Duodenal mucosa (tissue), 2 donors: ENCODE results near the gene FTCD.
"Not testable (repeated sequence)": the region's sequence is repeated elsewhere in the genome, so short reads cannot be mapped to it uniquely, and the experiment has no call there.

Source experiments
- H3K27ac ChIP-seq: one replicate; pipeline ENCODE4 v1.7.0; 2013; ENCODE audit warnings: low read depth, low read length
- H3K27me3 ChIP-seq, 2 donors: one replicate each; pipeline ENCODE4 v1.7.0; 2013; ENCODE audit warnings: low read length in 2 of 2, control low read depth in 1 of 2; ENCODE audit not compliant: insufficient read depth in 2 of 2, control insufficient read depth in 1 of 2
- H3K36me3 ChIP-seq, 2 donors: one replicate each; pipeline ENCODE4 v1.7.0; 2013; ENCODE audit warnings: low read length in 2 of 2, control low read depth in 1 of 2; ENCODE audit not compliant: insufficient read depth in 2 of 2, control insufficient read depth in 1 of 2
- H3K4me1 ChIP-seq, 2 donors: one replicate each; pipeline ENCODE4 v1.7.0; 2013; ENCODE audit warnings: low read length in 2 of 2, control low read depth in 1 of 2; ENCODE audit not compliant: insufficient read depth in 2 of 2, control insufficient read depth in 1 of 2
- H3K4me3 ChIP-seq, 2 donors: one replicate each; pipeline ENCODE4 v1.7.0; 2013; ENCODE audit warnings: low read length in 2 of 2, low read depth in 1 of 2
- H3K9ac ChIP-seq, 2 donors: one replicate each; pipeline ENCODE4 v1.7.0; 2013; ENCODE audit warnings: low read length in 2 of 2, low read depth in 1 of 2
- H3K9me3 ChIP-seq, 2 donors: one replicate each; pipeline ENCODE4 v1.7.0; 2013; ENCODE audit warnings: low read length in 2 of 2, control low read depth in 1 of 2; ENCODE audit not compliant: control insufficient read depth in 1 of 2

FTCD gene

GRCh38 chr21:46145840-46146691, 9.3 kb downstream of the FTCD start:
- Histone ChIP-seq H3K4me1 (no peaks in the 10 kb centered on the region), H3K4me3 (no peak overlapping the region), H3K36me3 (no peaks in the 10 kb centered on the region), H3K27me3 (no peaks in the 10 kb centered on the region), H3K9me3 (no peaks in the 10 kb centered on the region), H3K27ac (no peak overlapping the region), H3K9ac (no peak overlapping the region)

GRCh38 chr21:46145159-46145839, 10.1 kb downstream of the FTCD start:
- Histone ChIP-seq H3K9ac (no peak overlapping the region), H3K27ac (no peak overlapping the region), H3K4me3 (no peak overlapping the region), H3K9me3 (no peaks in the 10 kb centered on the region), H3K36me3 (no peaks in the 10 kb centered on the region), H3K27me3 (peaks cover 0 to 5% of the 10 kb centered on the region in 2 donors), H3K4me1 (no peaks in the 10 kb centered on the region)

- no peak overlapping the region for H3K9ac ChIP-seq
- H3K27me3 ChIP-seq, result peaks cover 0 to 11% of the 10 kb centered on the region in 2 donors
- no peak overlapping the region for H3K27ac ChIP-seq
- no peaks in the 10 kb centered on the region for H3K9me3 ChIP-seq
- no peaks in the 10 kb centered on the region for H3K36me3 ChIP-seq
- H3K4me3 ChIP-seq, result no peak overlapping the region
- H3K4me1 ChIP-seq, result no peaks in the 10 kb centered on the region
These were observed 10.8 kb downstream of the FTCD start for GRCh38 chr21:46144464-46145070.

GRCh38 chr21:46142582-46143473, 12.6 kb downstream of the FTCD start:
- Histone ChIP-seq H3K9me3 (no peaks in the 10 kb centered on the region), H3K36me3 (no peaks in the 10 kb centered on the region), H3K4me3 (no peak overlapping the region), H3K4me1 (no peaks in the 10 kb centered on the region), H3K27me3 (peaks cover 0 to 16% of the 10 kb centered on the region in 2 donors), H3K27ac (no peak overlapping the region), H3K9ac (no peak overlapping the region)

- Histone ChIP-seq H3K9ac (no peak overlapping the region), H3K4me3 (no peak overlapping the region), H3K27ac (no peak overlapping the region), H3K36me3 (no peaks in the 10 kb centered on the region), H3K27me3 (peaks cover 0 to 16% of the 10 kb centered on the region in 2 donors), H3K9me3 (no peaks in the 10 kb centered on the region), H3K4me1 (no peaks in the 10 kb centered on the region)
These were observed 13.4 kb downstream of the FTCD start for GRCh38 chr21:46141767-46142581.

GRCh38 chr21:46140352-46141003, 14.9 kb downstream of the FTCD start:
- H3K4me1 ChIP-seq, H3K9me3 ChIP-seq, H3K27ac ChIP-seq, H3K9ac ChIP-seq, H3K36me3 ChIP-seq: not testable (repeated sequence)
- peak overlapping the region in 1 of 2 donors; percentile 40 for H3K4me3 ChIP-seq
- peaks cover 0 to 16% of the 10 kb centered on the region in 2 donors for H3K27me3 ChIP-seq

- Histone ChIP-seq H3K4me3 (no peak overlapping the region), H3K4me1 (no peaks in the 10 kb centered on the region), H3K9ac (no peak overlapping the region), H3K36me3 (no peaks in the 10 kb centered on the region), H3K27ac (no peak overlapping the region), H3K9me3 (no peaks in the 10 kb centered on the region), H3K27me3 (peaks cover 0 to 16% of the 10 kb centered on the region in 2 donors)
These were observed 15.7 kb downstream of the FTCD start for GRCh38 chr21:46139686-46140085.

GRCh38 chr21:46138383-46138970, 16.9 kb downstream of the FTCD start:
- H3K4me3 ChIP-seq, result no peak overlapping the region
- no peaks in the 10 kb centered on the region for H3K4me1 ChIP-seq
- no peaks in the 10 kb centered on the region for H3K9me3 ChIP-seq
- no peaks in the 10 kb centered on the region for H3K36me3 ChIP-seq
- H3K27me3 ChIP-seq, result peaks cover 0 to 16% of the 10 kb centered on the region in 2 donors
- no peak overlapping the region for H3K27ac ChIP-seq
- H3K9ac ChIP-seq, result no peak overlapping the region
